DMS114 treated with DMSO at 0.1 percent for 48 hours (cell line): ENCODE data around the gene CTSZ.
"Not testable (repeated sequence)": the region's sequence is repeated elsewhere in the genome, so short reads cannot be mapped to it uniquely, and the experiment has no call there.

Source experiments
- DNase-seq: peaks from one replicate; lab custom pipeline; 2025; ENCODE audit not compliant: unreplicated experiment; lab: John Stamatoyannopoulos, UW

CTSZ gene

DNA sequence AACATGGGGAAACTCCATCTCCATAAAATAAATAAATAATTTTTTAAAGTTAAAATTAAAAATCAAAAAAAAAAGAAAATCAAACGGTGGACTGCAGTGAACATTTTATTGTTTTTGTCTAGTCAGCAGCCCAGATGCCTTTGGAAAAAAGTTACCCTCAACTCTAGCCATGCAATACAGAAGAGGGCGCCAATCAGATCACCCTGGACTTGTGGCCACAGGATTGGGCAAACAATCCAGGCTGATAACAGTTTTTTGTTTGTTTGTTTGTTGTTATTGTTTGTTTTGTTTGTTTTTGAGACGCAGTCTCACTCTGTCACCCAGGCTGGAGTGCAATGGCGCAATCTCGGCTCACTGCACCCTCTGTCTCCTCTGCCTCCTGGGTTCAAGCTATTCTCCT is 56.5 kb downstream of the CTSZ start:
- no peak for DNase-seq

DNA sequence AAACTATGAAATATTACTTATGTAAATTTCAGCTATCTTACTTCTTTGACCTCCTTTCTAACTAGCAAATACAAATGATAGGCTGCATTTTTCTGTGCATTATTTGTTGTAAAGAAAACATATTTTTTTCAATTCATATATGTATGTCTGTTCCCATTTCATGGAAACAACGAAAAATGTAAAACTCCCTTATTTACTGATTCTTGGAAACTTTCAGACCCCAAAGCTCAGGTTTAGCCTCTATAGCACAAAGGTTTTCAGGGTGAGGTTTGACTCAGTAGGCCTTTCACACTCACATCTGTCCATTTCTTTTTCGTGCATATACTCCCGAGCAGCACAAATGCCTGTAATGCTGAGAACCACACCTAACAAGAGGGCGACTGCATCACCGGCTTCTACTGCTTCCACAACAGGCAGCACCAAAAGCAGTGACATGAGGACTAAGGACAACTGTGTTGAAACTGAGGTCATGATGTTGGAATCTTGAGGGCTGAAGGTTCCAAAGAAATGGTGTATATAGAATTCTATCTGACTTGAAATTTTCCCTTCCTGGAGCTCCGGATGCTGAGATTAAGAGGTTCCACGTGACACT is 59.2 kb downstream of the CTSZ start:
- DNase-seq: not testable (repeated sequence)

DNA sequence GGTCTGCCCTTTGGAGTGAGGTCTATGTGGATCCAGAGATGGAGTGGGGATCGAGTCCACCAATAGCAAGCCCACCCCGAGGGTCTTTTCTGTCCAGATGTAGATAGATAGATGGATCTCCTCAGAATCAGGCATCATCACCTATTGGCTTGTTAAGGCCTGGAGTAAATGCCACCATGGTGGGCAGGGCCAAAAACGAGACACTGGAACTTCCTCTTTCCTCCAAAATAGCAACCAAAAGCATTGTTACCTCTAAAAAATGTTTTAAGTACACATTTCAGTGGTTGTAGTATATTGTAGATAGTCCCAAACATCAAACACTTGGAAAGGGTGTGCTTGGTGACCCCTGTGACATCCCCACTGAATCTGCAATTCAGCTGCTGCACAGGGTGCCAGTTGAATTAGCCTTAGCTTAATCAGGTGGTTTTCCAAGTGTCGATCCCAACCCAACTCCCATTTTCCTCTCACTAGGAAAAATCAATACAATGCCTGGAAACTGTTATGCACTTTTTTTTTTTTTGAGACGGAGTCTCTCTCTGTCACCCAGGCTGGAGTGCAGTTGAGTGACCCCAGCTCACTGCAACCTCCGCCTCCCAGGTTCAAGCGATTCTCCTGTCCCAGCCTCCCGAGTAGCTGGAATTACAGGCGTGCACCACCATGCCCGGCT is 61.0 kb downstream of the CTSZ start:
- no peak for DNase-seq
